Effector CD8-positive, alpha-beta T cell (primary cell): ENCODE data around the gene FTH1.

Source experiments
- DNase-seq: peaks from one replicate; lab custom pipeline; 2025; lab: John Stamatoyannopoulos, UW

FTH1 gene

GRCh38 chr11:61948505-61948904 lies 18.9 kb downstream of the FTH1 start:
- DNase-seq, result no peak

GRCh38 chr11:61947486-61948210 lies 19.8 kb downstream of the FTH1 start:
- peak; percentile 30 for DNase-seq

GRCh38 chr11:61946894-61947293 lies 20.5 kb downstream of the FTH1 start:
- DNase-seq, result no peak

GRCh38 chr11:61945191-61945590 lies 22.2 kb downstream of the FTH1 start:
- no peak for DNase-seq

GRCh38 chr11:61940466-61940865 lies 27.0 kb downstream of the FTH1 start:
- DNase-seq, result no peak

- DNase-seq, result no peak
These were observed 31.6 kb downstream of the FTH1 start for GRCh38 chr11:61935861-61936260.

GRCh38 chr11:61930933-61931332 lies 36.5 kb downstream of the FTH1 start:
- no peak for DNase-seq

GRCh38 chr11:61928606-61929005 lies 38.8 kb downstream of the FTH1 start:
- DNase-seq, result no peak

- no peak for DNase-seq
These were observed 39.9 kb downstream of the FTH1 start for GRCh38 chr11:61927501-61927900.

- no peak for DNase-seq
These were observed 41.2 kb downstream of the FTH1 start for GRCh38 chr11:61926235-61926634.

- no peak for DNase-seq
These were observed 41.7 kb downstream of the FTH1 start for GRCh38 chr11:61925736-61926135.

- DNase-seq, result no peak
These were observed 43.4 kb downstream of the FTH1 start for GRCh38 chr11:61924064-61924455.

GRCh38 chr11:61923166-61924063 lies 44.0 kb downstream of the FTH1 start:
- no peak for DNase-seq

- no peak for DNase-seq
These were observed 44.9 kb downstream of the FTH1 start for GRCh38 chr11:61922539-61922938.

GRCh38 chr11:61921446-61921845 lies 46.0 kb downstream of the FTH1 start:
- no peak for DNase-seq

GRCh38 chr11:61919705-61920631 lies 47.5 kb downstream of the FTH1 start:
- DNase-seq, result no peak

GRCh38 chr11:61918938-61919704 lies 48.3 kb downstream of the FTH1 start:
- no peak for DNase-seq

GRCh38 chr11:61918251-61918937 lies 49.0 kb downstream of the FTH1 start:
- DNase-seq, result no peak

- no peak for DNase-seq
These were observed 49.9 kb downstream of the FTH1 start, which contains the start of gene RAB3IL1 for GRCh38 chr11:61917334-61918109. Gene RAB3IL1 (minus strand): TSS chr11:61917566. CDS start chr11:61917367, 199 bp downstream.
